ENCODE data around the gene ARHGEF33. TPM values are rescaled to one million over a fixed set of nuclear protein-coding genes. Genes with fewer than 3 reads are reported as not detected.

Gene ARHGEF33
- total and polyA plus RNA-seq, 12 donors = 0.06 to 0.99 (median 0.41) TPM

- DNase-seq (no peak), ATAC-seq (no peak)
- H3K4me1 ChIP-seq = no peaks in the 10 kb centered on the region
- no peak overlapping the region for H3K4me3 ChIP-seq
- intact Hi-C loops (cut with DNase I) = loop anchor here in 1 of 10 donors (10.0 kb wide), 1 partner anchor 313 kb away; no protein-coding TSS in a partner anchor
- 95 to 97% methylated on average over 4 of the region's 4 CpGs for WGBS, 2 donors
- H3K36me3 ChIP-seq = peaks cover 0 to 14% (median 0%) of the 10 kb centered on the region in 9 donors
- no peak overlapping the region for H3K27ac ChIP-seq
- peaks cover 0 to 8% (median 0%) of the 10 kb centered on the region in 11 donors for H3K9me3 ChIP-seq
- no peak for TF ChIP-seq CTCF (IDR thresholded peaks at IDR 0.05)
- no peaks in the 10 kb centered on the region for H3K27me3 ChIP-seq
Measured at GRCh38 chr2:38887347-38887746, 2.3 kb upstream of the ARHGEF33 start.

- DNase-seq (no peak), ATAC-seq (no peak)
- Histone ChIP-seq H3K4me3 (no peak overlapping the region), H3K36me3 (peaks cover 0 to 7% (median 0%) of the 10 kb centered on the region in 9 donors), H3K4me1 (no peaks in the 10 kb centered on the region), H3K9me3 (peaks cover 0 to 8% (median 0%) of the 10 kb centered on the region in 11 donors), H3K27me3 (no peaks in the 10 kb centered on the region), H3K27ac (no peak overlapping the region)
- no peak for TF ChIP-seq CTCF (IDR thresholded peaks at IDR 0.05)
- intact Hi-C loops (cut with DNase I) = loop anchor here in 1 of 10 donors (10.0 kb wide), 1 partner anchor 313 kb away; no protein-coding TSS in a partner anchor
- 96 to 100% methylated on average over 1 of the region's 1 CpG for WGBS, 2 donors
Measured at GRCh38 chr2:38887902-38888554, 1.6 kb upstream of the ARHGEF33 start.

DNA sequence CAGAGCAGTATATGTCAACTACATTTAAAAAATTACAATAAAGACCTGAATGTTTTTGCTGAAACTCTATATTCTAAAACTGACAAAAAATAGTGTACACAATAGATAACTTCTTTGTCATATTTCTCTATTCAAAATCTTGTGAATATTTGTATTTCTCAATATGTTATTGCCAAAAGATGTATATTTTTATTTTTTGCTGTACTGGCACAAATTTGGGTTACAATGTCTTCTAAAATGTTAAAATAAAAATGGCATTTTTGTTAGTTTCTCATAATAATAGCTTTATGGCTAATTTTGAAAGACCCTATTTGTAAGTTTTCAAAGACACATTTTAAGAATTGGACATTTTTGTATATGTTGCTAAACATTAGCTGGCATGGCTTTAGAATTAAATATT, 630 bp upstream of the ARHGEF33 start:
- Histone ChIP-seq H3K4me1 (no peaks in the 10 kb centered on the region), H3K9me3 (peaks cover 0 to 8% (median 0%) of the 10 kb centered on the region in 11 donors), H3K27me3 (no peaks in the 10 kb centered on the region), H3K36me3 (no peaks in the 10 kb centered on the region), H3K4me3 (no peak overlapping the region), H3K27ac (no peak overlapping the region)
- no peak for TF ChIP-seq CTCF (IDR thresholded peaks at IDR 0.05)
- intact Hi-C loops (cut with DNase I) = loop anchor here in 1 of 10 donors (10.0 kb wide), 1 partner anchor 314 kb away; no protein-coding TSS in a partner anchor
- DNase-seq = no peak
- ATAC-seq = no peak

DNA sequence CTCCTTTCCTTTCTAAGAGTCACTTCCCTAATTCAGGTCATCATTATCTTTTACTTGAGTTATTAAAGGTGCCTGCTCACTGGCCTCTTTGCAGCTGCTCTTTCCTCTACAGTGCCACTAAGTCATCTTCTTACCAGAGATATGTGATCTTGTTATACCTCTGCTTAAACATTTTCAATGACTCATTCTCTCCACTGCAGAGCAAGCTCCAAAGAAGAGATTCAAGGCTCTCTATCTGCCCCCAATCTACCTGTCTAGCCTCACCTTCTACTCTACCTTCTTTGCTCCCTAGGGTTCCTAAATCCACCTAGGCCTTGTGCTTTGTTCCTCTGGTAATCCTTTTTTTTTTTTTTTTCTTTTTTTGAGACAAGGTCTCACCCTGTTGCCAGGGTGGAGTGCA, 3.1 kb downstream of the ARHGEF33 start:
- intact Hi-C loops (cut with DNase I) = no loop called here
- Histone ChIP-seq H3K4me3 (no peak overlapping the region), H3K9me3 (peaks cover 0 to 5% (median 0%) of the 10 kb centered on the region in 11 donors), H3K27ac (no peak overlapping the region), H3K27me3 (no peaks in the 10 kb centered on the region), H3K36me3 (no peaks in the 10 kb centered on the region), H3K4me1 (no peaks in the 10 kb centered on the region)
- DNase-seq (no peak), ATAC-seq (no peak)
- no peak for TF ChIP-seq CTCF (IDR thresholded peaks at IDR 0.05)
